HG02943 (cell line): ENCODE measurements around the gene C19orf67.
A peak's percentile ranks its signal among the peaks of the same experiment; 100 is the strongest.

Experiments used
- ATAC-seq: cut with Tn5 transposase; IDR thresholded peaks from one replicate; pipeline ENCODE4 v1.9.1; 2021; ENCODE audit warnings: mild to moderate bottlenecking, low read depth, moderate library complexity; ENCODE audit not compliant: unreplicated experiment

The C19orf67 gene

GRCh38 chr19:14085309-14085995 is at the start of gene C19orf67:
TSS of gene C19orf67 (minus strand) at chr19:14085783. CDS start at chr19:14085627, 156 bp downstream.
- ATAC-seq = no peak

GRCh38 chr19:14135355-14135754 is 49.8 kb upstream of the C19orf67 start:
- ATAC-seq = no peak

GRCh38 chr19:14127929-14128509 is 42.4 kb upstream of the C19orf67 start:
- no peak for ATAC-seq

- ATAC-seq = no peak
These were observed 41.6 kb upstream of the C19orf67 start for GRCh38 chr19:14127176-14127575.

- ATAC-seq = no peak
These were observed 37.3 kb upstream of the C19orf67 start for GRCh38 chr19:14122924-14123323.

GRCh38 chr19:14120497-14120780 is 34.9 kb upstream of the C19orf67 start:
- no peak for ATAC-seq

- no peak for ATAC-seq
These were observed 34.3 kb upstream of the C19orf67 start for GRCh38 chr19:14119644-14120496.

- no peak for ATAC-seq
These were observed 33.6 kb upstream of the C19orf67 start for GRCh38 chr19:14119146-14119545.

- peak; percentile 24 for ATAC-seq
These were observed 32.8 kb upstream of the C19orf67 start for GRCh38 chr19:14118165-14119051.

- ATAC-seq = peak; percentile 84
These were observed 32.1 kb upstream of the C19orf67 start, which contains the start of gene PRKACA for GRCh38 chr19:14117668-14118164. TSS of gene PRKACA (minus strand) at chr19:14117762. CDS start at chr19:14117547, 215 bp downstream.

GRCh38 chr19:14116918-14117578 is 31.5 kb upstream of the C19orf67 start:
- peak; percentile 3 for ATAC-seq

GRCh38 chr19:14116525-14116917 is 30.9 kb upstream of the C19orf67 start:
- ATAC-seq = no peak

- no peak for ATAC-seq
These were observed 30.2 kb upstream of the C19orf67 start for GRCh38 chr19:14115756-14116155.

- ATAC-seq = no peak
These were observed 29.3 kb upstream of the C19orf67 start for GRCh38 chr19:14114854-14115253.

GRCh38 chr19:14114439-14114838 is 28.9 kb upstream of the C19orf67 start:
- ATAC-seq = no peak

- ATAC-seq = no peak
These were observed 28.3 kb upstream of the C19orf67 start for GRCh38 chr19:14113762-14114414.

- no peak for ATAC-seq
These were observed 27.3 kb upstream of the C19orf67 start for GRCh38 chr19:14112809-14113385.

- ATAC-seq = no peak
These were observed 26.6 kb upstream of the C19orf67 start for GRCh38 chr19:14112051-14112808.
